ENCODE data around the gene RPL23. TPM values are rescaled to one million over a fixed set of nuclear protein-coding genes. Genes with fewer than 3 reads are reported as not detected.

The RPL23 gene
- 807 and 1,110 TPM in 2 replicates for total RNA-seq (2014; rRNA removed)
- percentile 99 among the genes with signal in this experiment for Bru-seq, nascent RNA
- percentile 100 among the genes with signal in this experiment for BruChase-seq, experiment 1, labeled RNA remaining after a 6-hour chase
- percentile 99 among the genes with signal in this experiment for BruChase-seq, experiment 2, labeled RNA remaining after a 2-hour chase
- long read RNA-seq, transcript RPL23-210 (2 exons, 429 nt), result major isoform, 56 of 377 reads
- long read RNA-seq, transcript RPL23-206 (5 exons, 2,821 nt), result minor isoform, 41 of 377 reads
- long read RNA-seq, partial matches to known transcripts, result 279 of 377 reads
- long read RNA-seq, other reads (novel, unspliced or antisense), result 0 of 377 reads

GRCh38 chr17:38853292-38854219, at the start of gene RPL23:
Gene RPL23 (minus strand): TSS chr17:38853721. CDS start chr17:38853710, 11 bp downstream.
- CTCF ChIA-PET, result interaction anchor here (0.6 kb wide), 1 partner anchor 18 kb away, joined by 4 read pairs; no protein-coding TSS in a partner anchor
- POLR2A ChIA-PET (ENCODE audit: unreplicated experiment), result interaction anchor here (0.6 to 0.7 kb wide), 4 partner anchors 16 to 159 kb away, joined by 3 to 5 read pairs (median 3); no protein-coding TSS in a partner anchor
- peak within 1 kb of the TSS; percentile 90 for H3K4me3 ChIP-seq (ENCODE audit: low read length)

DNA sequence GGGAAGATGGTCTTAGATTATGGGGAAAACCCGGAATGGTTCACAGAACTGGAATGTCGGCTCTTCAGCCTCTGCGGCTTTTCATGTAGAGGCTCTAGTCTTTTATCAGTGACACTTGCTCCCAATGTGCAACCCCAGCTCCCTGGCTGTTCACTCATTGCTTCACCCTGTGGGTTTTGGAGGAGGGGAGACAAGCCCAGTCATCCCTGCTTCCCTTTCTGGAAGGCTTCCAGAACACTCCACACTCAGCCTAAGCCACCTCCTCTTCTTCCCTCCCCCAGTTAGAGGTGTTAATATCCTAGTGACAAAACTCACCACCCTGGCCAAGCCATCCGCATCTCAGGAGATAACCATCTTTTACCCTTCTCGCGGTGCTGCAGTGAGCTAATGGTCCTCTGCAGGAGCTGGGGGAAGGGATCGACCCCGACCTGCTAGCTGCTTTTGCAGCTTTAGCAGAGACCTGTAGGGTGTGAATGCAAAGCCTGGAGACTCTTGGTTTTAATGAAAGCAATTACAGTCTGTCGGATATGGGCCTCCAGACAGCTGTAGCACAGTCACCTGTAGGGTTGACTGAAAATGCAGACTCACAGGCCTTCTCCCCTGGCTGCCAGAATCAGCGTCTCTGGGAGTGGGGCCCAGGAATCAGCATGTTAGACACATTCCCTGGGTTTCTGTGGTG, 47.6 kb upstream of the RPL23 start:
- H3K4me1 ChIP-seq (ENCODE audit: insufficient read depth, low read length), result peaks cover 37% of the 10 kb centered on the region
- TF ChIP-seq EZH2 (IDR thresholded peaks at IDR 0.05; ENCODE audit: low read length, unreplicated experiment) (no peak), EZH2phosphoT487 (IDR thresholded peaks at IDR 0.05; ENCODE audit: borderline replicate concordance, low read length) (no peak)
- peak overlapping the region; percentile 82 for H3K27ac ChIP-seq (ENCODE audit: low read length)
- BruUV-seq (replicated peaks), result no TSS peak
- peaks cover 22% of the 10 kb centered on the region for H3K36me3 ChIP-seq (ENCODE audit: low read depth, low read length)
- H3K79me2 ChIP-seq (ENCODE audit: low read length), result peaks cover 8% of the 10 kb centered on the region; the same call in 1 of the 2 replicates
- CTCF ChIA-PET, result no interaction called here
- no peak overlapping the region for H2AFZ ChIP-seq (ENCODE audit: low read length)
- no peak overlapping the region for H3K9ac ChIP-seq (ENCODE audit: low read length)
- H3K4me3 ChIP-seq (ENCODE audit: low read length), result peak overlapping the region; percentile 15; the same call in 1 of the 2 replicates
- no peaks in the 10 kb centered on the region for H3K9me3 ChIP-seq (ENCODE audit: low read length)
- no peaks in the 10 kb centered on the region for H3K27me3 ChIP-seq (ENCODE audit: low read length)
- no peaks in the 10 kb centered on the region for H3F3A ChIP-seq (ENCODE audit: low read length, unreplicated experiment)
- POLR2A ChIA-PET (ENCODE audit: unreplicated experiment), result no interaction called here
- H3K9me2 ChIP-seq (replicated peaks; ENCODE audit: low read length), result no peaks in the 10 kb centered on the region
- DNase-seq, result peak; percentile 89
- peak; percentile 69 for ATAC-seq
- H3K4me2 ChIP-seq (ENCODE audit: low read length), result peak overlapping the region; percentile 75
- H4K20me1 ChIP-seq (ENCODE audit: low read length), result no peaks in the 10 kb centered on the region
- intact Hi-C loops (cut with micrococcal nuclease), result no loop called here

More at GRCh38 chr17:38853292-38854219, at the start of gene RPL23:
- Histone ChIP-seq H3K9me3 (ENCODE audit: low read length) (no peaks in the 10 kb centered on the region), H3K27ac (ENCODE audit: low read length) (peak within 1 kb of the TSS; percentile 74), H3K4me2 (ENCODE audit: low read length) (peak within 1 kb of the TSS; percentile 99), H2AFZ (ENCODE audit: low read length) (peak within 1 kb of the TSS; percentile 89), H3F3A (ENCODE audit: low read length, unreplicated experiment) (no peaks in the 10 kb centered on the region), H3K27me3 (ENCODE audit: low read length) (no peaks in the 10 kb centered on the region), H4K20me1 (ENCODE audit: low read length) (peaks cover 35% of the 10 kb centered on the region), H3K36me3 (ENCODE audit: low read depth, low read length) (peaks cover 44% of the 10 kb centered on the region), H3K9me2 (replicated peaks; ENCODE audit: low read length) (no peaks in the 10 kb centered on the region), H3K4me1 (ENCODE audit: insufficient read depth, low read length) (peaks cover 14% of the 10 kb centered on the region; the same call in 1 of the 2 replicates), H3K9ac (ENCODE audit: low read length) (peak within 1 kb of the TSS; percentile 98), H3K79me2 (ENCODE audit: low read length) (peaks cover 43% of the 10 kb centered on the region)
- TF ChIP-seq CTCF (conservative IDR thresholded peaks at IDR 0.05; ENCODE audit: low read depth, low read length), result no peak
- TF ChIP-seq EZH2 (IDR thresholded peaks at IDR 0.05; ENCODE audit: low read length, unreplicated experiment), result no peak
- TF ChIP-seq EZH2phosphoT487 (IDR thresholded peaks at IDR 0.05; ENCODE audit: borderline replicate concordance, low read length), result no peak
- TSS peak; percentile 73 for BruUV-seq (replicated peaks)
- intact Hi-C loops (cut with micrococcal nuclease), result no loop called here
- ATAC-seq (peak; percentile 84), DNase-seq (peak; percentile 95)

GRCh38 chr17:38899421-38899820, 45.9 kb upstream of the RPL23 start:
- no peak overlapping the region for H3K9ac ChIP-seq (ENCODE audit: low read length)
- no peaks in the 10 kb centered on the region for H3K9me3 ChIP-seq (ENCODE audit: low read length)
- no peaks in the 10 kb centered on the region for H4K20me1 ChIP-seq (ENCODE audit: low read length)
- ATAC-seq, result no peak
- TF ChIP-seq EZH2phosphoT487 (IDR thresholded peaks at IDR 0.05; ENCODE audit: borderline replicate concordance, low read length) (no peak), CTCF (conservative IDR thresholded peaks at IDR 0.05; ENCODE audit: low read depth, low read length) (no peak), EZH2 (IDR thresholded peaks at IDR 0.05; ENCODE audit: low read length, unreplicated experiment) (no peak)
- peaks cover 16% of the 10 kb centered on the region for H3K36me3 ChIP-seq (ENCODE audit: low read depth, low read length)
- DNase-seq, result no peak
- no peak overlapping the region for H3K4me2 ChIP-seq (ENCODE audit: low read length)
- no peaks in the 10 kb centered on the region for H3F3A ChIP-seq (ENCODE audit: low read length, unreplicated experiment)
- H3K79me2 ChIP-seq (ENCODE audit: low read length), result peaks cover 8% of the 10 kb centered on the region; the same call in 1 of the 2 replicates
- intact Hi-C loops (cut with micrococcal nuclease), result no loop called here
- peak overlapping the region; percentile 32; the same call in 1 of the 2 replicates for H3K27ac ChIP-seq (ENCODE audit: low read length)
- ChIA-PET CTCF (no interaction called here), POLR2A (ENCODE audit: unreplicated experiment) (no interaction called here)
- H3K27me3 ChIP-seq (ENCODE audit: low read length), result no peaks in the 10 kb centered on the region
- BruUV-seq (replicated peaks), result no TSS peak
- no peak overlapping the region for H2AFZ ChIP-seq (ENCODE audit: low read length)
- H3K4me1 ChIP-seq (ENCODE audit: insufficient read depth, low read length), result peaks cover 37% of the 10 kb centered on the region
- H3K4me3 ChIP-seq (ENCODE audit: low read length), result no peak overlapping the region
- no peaks in the 10 kb centered on the region for H3K9me2 ChIP-seq (replicated peaks; ENCODE audit: low read length)

Data from PC-3 (cell line).